Amniotic epithelial cell (primary cell): ENCODE results near the gene ALKBH7.
"Not testable (repeated sequence)": the region's sequence is repeated elsewhere in the genome, so short reads cannot be mapped to it uniquely, and the experiment has no call there.

Experiments
- DNase-seq: peaks from one replicate; pipeline ENCODE4 v3.0.0-alpha.2; 2010; ENCODE audit warnings: low read depth

ALKBH7 gene

GRCh38 chr19:6400062-6400944 lies 27.7 kb downstream of the ALKBH7 start:
- not testable (repeated sequence) for DNase-seq

- no peak for DNase-seq
These were observed 29.5 kb downstream of the ALKBH7 start for GRCh38 chr19:6402058-6402457.

- peak; percentile 77 for DNase-seq
These were observed 30.4 kb downstream of the ALKBH7 start for GRCh38 chr19:6402837-6403608.

- DNase-seq = no peak
These were observed 33.8 kb downstream of the ALKBH7 start for GRCh38 chr19:6406401-6406800.

GRCh38 chr19:6409346-6409745 lies 36.8 kb downstream of the ALKBH7 start:
- no peak for DNase-seq

GRCh38 chr19:6412061-6412446 lies 39.5 kb downstream of the ALKBH7 start:
- no peak for DNase-seq

- peak; percentile 20 for DNase-seq
These were observed 40.0 kb downstream of the ALKBH7 start for GRCh38 chr19:6412447-6413091.

- DNase-seq = no peak
These were observed 40.7 kb downstream of the ALKBH7 start for GRCh38 chr19:6413291-6413690.

GRCh38 chr19:6413721-6414643 lies 41.4 kb downstream of the ALKBH7 start:
- no peak for DNase-seq

GRCh38 chr19:6414793-6415590 lies 42.4 kb downstream of the ALKBH7 start:
- DNase-seq = no peak

GRCh38 chr19:6415591-6416190 lies 43.1 kb downstream of the ALKBH7 start:
- DNase-seq = no peak

- no peak for DNase-seq
These were observed 44.2 kb downstream of the ALKBH7 start for GRCh38 chr19:6416658-6417405.

GRCh38 chr19:6417713-6418561 lies 45.3 kb downstream of the ALKBH7 start:
- DNase-seq = peak; percentile 43

- DNase-seq = no peak
These were observed 46.0 kb downstream of the ALKBH7 start for GRCh38 chr19:6418562-6418932.

- DNase-seq = no peak
These were observed 48.8 kb downstream of the ALKBH7 start for GRCh38 chr19:6421075-6422014.

GRCh38 chr19:6423499-6424194 lies 51.1 kb downstream of the ALKBH7 start:
- peak; percentile 37 for DNase-seq
